K562 (cell line): ENCODE data around the gene WFDC1. TPM values are rescaled to one million over a fixed set of nuclear protein-coding genes. Genes with fewer than 3 reads are reported as not detected.

Source experiments
- ATAC-seq: fragments of 200-7000 bp; cut with Tn5 transposase; 3 replicates; pipeline ENCODE4 v1.9.1; 2020; ENCODE audit warnings: moderate library complexity
- BruUV-seq: library from RNA; stranded (reverse); fragments of 400-500 nt; replicated peaks from 2 replicates; lab custom pipeline; 2021; lab: Mats Ljungman, UMichigan
- CTCF ChIA-PET: fragments of 300-600 bp; formaldehyde crosslinking; extraction: SDS; loops from one replicate; lab custom pipeline; 2021; ENCODE audit warnings: low intra/inter-chr PET ratio; lab: Yijun Ruan, JAX
- POLR2A ChIA-PET: fragments of 300-600, 350-650 bp; sonication (Branson Sonifier 250); formaldehyde crosslinking; extraction: SDS; loops from one replicate; lab custom pipeline; 2021; ENCODE audit warnings: antibody characterized with exemption, inconsistent platforms; lab: Yijun Ruan, JAX
- DNase-seq, 4 experiments: peaks; one replicate each; pipeline versions ENCODE4 v3.0.0 to v3.0.0-alpha.2; 2011 to 2018; ENCODE audit warnings: low spot score in 3 of 4, mixed read lengths in 3 of 4; ENCODE audit errors: extremely low read depth in 1 of 4
- FAIRE-seq: peaks from 2 replicates; lab custom pipeline; 2011; peaks lifted over from hg19 to GRCh38; lab: Jason Lieb, UNC
- H2AFZ ChIP-seq: 2 replicates; pipeline ENCODE4 v1.6.0; 2011; ENCODE audit warnings: low read depth, low read length, control low read depth, inconsistent platforms
- H3K27ac ChIP-seq: fragments of 200-600 bp; 3 replicates; pipeline ENCODE4 v1.8.0; 2011; ENCODE audit warnings: low read depth, mild to moderate bottlenecking, control low read depth, inconsistent platforms, low read length, moderate library complexity, mixed read lengths; ENCODE audit errors: extremely low read depth
- H3K27me3 ChIP-seq, 2 experiments: fragments of 300-600 bp in 1 of 2; 2 replicates in 1 of 2; 3 replicates in 1 of 2; pipeline versions ENCODE4 v1.6.0 to v1.8.0; 2011; ENCODE audit warnings: inconsistent platforms in 2 of 2, low read length in 2 of 2, mild to moderate bottlenecking in 1 of 2, mixed read lengths in 1 of 2, moderate library complexity in 1 of 2; ENCODE audit not compliant: control insufficient read depth in 2 of 2, insufficient read depth in 2 of 2
- H3K36me3 ChIP-seq: fragments of 300-600 bp; 3 replicates; pipeline ENCODE4 v1.8.0; 2011; ENCODE audit warnings: mild to moderate bottlenecking, low read length, inconsistent platforms; ENCODE audit not compliant: control insufficient read depth, insufficient read depth
- H3K4me1 ChIP-seq, 2 experiments: fragments of 200-600 bp in 1 of 2; replicated peaks in 1 of 2; 2 replicates in 1 of 2; 3 replicates in 1 of 2; pipeline versions ENCODE4 v1.5.1 to v1.8.0; 2011; ENCODE audit warnings: inconsistent platforms in 2 of 2, low read length in 2 of 2, mild to moderate bottlenecking in 1 of 2, mixed read lengths in 1 of 2, moderate library complexity in 1 of 2; ENCODE audit not compliant: control insufficient read depth in 2 of 2, insufficient read depth in 2 of 2
- H3K4me2 ChIP-seq: 2 replicates; pipeline ENCODE4 v1.6.1; 2011; ENCODE audit warnings: low read length, control low read depth, inconsistent platforms, mixed read lengths; ENCODE audit not compliant: insufficient read depth
- H3K4me3 ChIP-seq: fragments of 200-600 bp; sonication (generic), shearing (Covaris generic); 2 replicates; pipeline ENCODE4 v1.5.1; 2016; ENCODE audit warnings: control low read depth, inconsistent platforms
- H3K79me2 ChIP-seq: fragments of 200-600 bp; 3 replicates; pipeline ENCODE4 v1.8.0; 2011; ENCODE audit warnings: low read length, inconsistent platforms; ENCODE audit not compliant: control insufficient read depth, insufficient read depth
- H3K9ac ChIP-seq, 2 experiments: 2 replicates each; pipeline versions ENCODE4 v1.6.0 to v1.6.1; 2011; ENCODE audit warnings: low read depth in 2 of 2, low read length in 2 of 2, control low read depth in 1 of 2, inconsistent platforms in 1 of 2, mild to moderate bottlenecking in 1 of 2, mixed read lengths in 1 of 2; ENCODE audit not compliant: insufficient read depth in 1 of 2
- H3K9me1 ChIP-seq: one replicate; pipeline ENCODE4 v1.6.0; 2011; ENCODE audit warnings: inconsistent platforms, mild to moderate bottlenecking, low read length, moderate library complexity; ENCODE audit not compliant: control insufficient read depth, insufficient read depth
- H3K9me3 ChIP-seq: replicated peaks from 2 replicates; pipeline ENCODE4 v1.5.1; 2011; ENCODE audit warnings: low read depth, low read length, inconsistent platforms; ENCODE audit not compliant: control insufficient read depth, insufficient read depth
- H4K20me1 ChIP-seq: replicated peaks from 2 replicates; pipeline ENCODE4 v1.6.1; 2011; ENCODE audit warnings: low read length, inconsistent platforms, mixed read lengths; ENCODE audit not compliant: control insufficient read depth, insufficient read depth
- BRD4 ChIP-seq: fragments of 200-600 bp; sonication (generic); IDR thresholded peaks from 2 replicates; pipeline ENCODE4 v1.6.1; 2017; ENCODE audit warnings: inconsistent platforms
- MECOM ChIP-seq: fragments of 250-450 bp; sonication (Bioruptor Pico); IDR thresholded peaks from 2 replicates; pipeline ENCODE4 v1.8.0; 2022; ENCODE audit warnings: inconsistent platforms
- TBL1XR1 ChIP-seq, 2 experiments: IDR thresholded peaks; 2 replicates each; pipeline ENCODE4 v1.6.1; 2012; ENCODE audit warnings: improper control_type of control experiment in 2 of 2, low read length in 2 of 2, mild to moderate bottlenecking in 1 of 2
- ZNF133 ChIP-seq: fragments of 250-450 bp; sonication (Bioruptor Pico); IDR thresholded peaks from 2 replicates; pipeline ENCODE4 v1.4.0; 2020; ENCODE audit warnings: mild to moderate bottlenecking
- whole genome bisulfite sequencing: fragments of 100-300 bp; shearing (Covaris generic); methylation state at CpG from one replicate; pipeline ENCODE4 v1.1.6; 2016; ENCODE audit warnings: low coverage, mixed read lengths; ENCODE audit not compliant: insufficient coverage; ENCODE audit errors: missing lambda C conversion rate; 5-methylcytosine and 5-hydroxymethylcytosine counted together
- in situ Hi-C: fragments of 300-500 bp; cut with MboI; formaldehyde crosslinking; loops from 4 replicates; pipeline ENCODE4 v1.15.0; 2018; ENCODE audit warnings: inconsistent platforms, mixed read lengths
- intact Hi-C: fragments of 100-400 bp; cut with micrococcal nuclease; formaldehyde crosslinking; loops from 2 replicates; pipeline ENCODE4 v1.14.2; 2022
- polyA plus RNA-seq, 8 experiments: library from polyadenylated mRNA; depleted of rRNA in 4 of 8; stranded (reverse) in 5 of 8; unstranded in 3 of 8; fragments of >200 nt; fragmentation: Nextera tagmentation in 2 of 8; fragmentation: Illumina TruSeq in 1 of 8; extraction: Ambion mirVana in 2 of 8; extraction: Trizol in 1 of 8; gene quantifications; 2 replicates each; pipeline versions ENCODE4 v1.2.1 to v1.2.3, GENCODE V29; 2011 to 2014; ENCODE audit warnings: inconsistent platforms in 1 of 8, missing spikeins in 1 of 8
- total RNA-seq, 7 experiments: library from RNA; depleted of rRNA in 6 of 7; stranded (reverse); fragments of >200 nt in 6 of 7; fragmentation: Illumina TruSeq in 2 of 7; extraction: Trizol in 2 of 7; gene quantifications; 2 replicates each; pipeline versions ENCODE4 v1.2.1 to v1.2.3, GENCODE V29; 2011 to 2021; ENCODE audit warnings: low replicate concordance in 1 of 7
- TF ChIP-seq, protein P1 (sequence below): fragments of 450-650 bp; IDR thresholded peaks from 2 replicates; pipeline ENCODE4 v1.6.1; 2017; ENCODE audit warnings: antibody characterized with exemption
- TF ChIP-seq, protein P2 (sequence below): fragments of 250-450 bp; sonication (Bioruptor Pico); IDR thresholded peaks from 2 replicates; pipeline ENCODE4 v1.9.0; 2021; ENCODE audit warnings: mild to moderate bottlenecking, inconsistent platforms
- TF ChIP-seq, protein P3 (sequence below): sonication (generic); formaldehyde crosslinking; IDR thresholded peaks from 2 replicates; pipeline ENCODE4 v1.8.1; 2022; ENCODE audit warnings: missing genetic modification reagents
- TF ChIP-seq, protein P4 (sequence below), 2 experiments: fragments of 450-650 bp; IDR thresholded peaks; 2 replicates each; pipeline ENCODE4 v1.6.1; 2016; ENCODE audit warnings: mild to moderate bottlenecking in 2 of 2, borderline replicate concordance in 1 of 2, low read depth in 1 of 2, moderate library complexity in 1 of 2

The WFDC1 gene
- total and polyA plus RNA-seq, 9 of the 15 experiments (the other 6 are each of a cell fraction or from before 2014, with no cell fraction given): not detected

DNA sequence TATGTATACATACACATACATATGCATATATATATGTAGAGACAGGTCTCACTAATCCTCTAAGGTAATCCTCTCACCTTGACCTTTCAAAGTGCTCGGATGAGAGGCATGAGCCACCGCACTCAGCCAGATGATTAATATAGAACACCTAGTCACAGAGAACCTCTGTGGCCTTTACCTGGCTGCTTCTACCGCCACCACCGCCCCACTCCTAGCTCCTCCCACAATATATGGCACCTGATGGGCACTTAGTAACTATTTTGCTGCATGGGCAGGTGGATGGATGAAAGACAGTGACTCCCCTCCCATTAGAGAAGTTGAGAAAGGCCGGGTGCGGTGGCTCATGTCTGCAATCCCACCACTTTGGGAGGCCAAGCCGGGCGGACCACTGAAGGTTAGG is 57.0 kb downstream of the WFDC1 start:
- no peak overlapping the region for H3K4me3 ChIP-seq
- DNase-seq (no peak), FAIRE-seq (no peak)
- in situ Hi-C loops: no loop called here
- under 1% methylated on average over 8 of the region's 8 CpGs for WGBS
- POLR2A ChIA-PET: no interaction called here
- TF ChIP-seq, protein P1, sequence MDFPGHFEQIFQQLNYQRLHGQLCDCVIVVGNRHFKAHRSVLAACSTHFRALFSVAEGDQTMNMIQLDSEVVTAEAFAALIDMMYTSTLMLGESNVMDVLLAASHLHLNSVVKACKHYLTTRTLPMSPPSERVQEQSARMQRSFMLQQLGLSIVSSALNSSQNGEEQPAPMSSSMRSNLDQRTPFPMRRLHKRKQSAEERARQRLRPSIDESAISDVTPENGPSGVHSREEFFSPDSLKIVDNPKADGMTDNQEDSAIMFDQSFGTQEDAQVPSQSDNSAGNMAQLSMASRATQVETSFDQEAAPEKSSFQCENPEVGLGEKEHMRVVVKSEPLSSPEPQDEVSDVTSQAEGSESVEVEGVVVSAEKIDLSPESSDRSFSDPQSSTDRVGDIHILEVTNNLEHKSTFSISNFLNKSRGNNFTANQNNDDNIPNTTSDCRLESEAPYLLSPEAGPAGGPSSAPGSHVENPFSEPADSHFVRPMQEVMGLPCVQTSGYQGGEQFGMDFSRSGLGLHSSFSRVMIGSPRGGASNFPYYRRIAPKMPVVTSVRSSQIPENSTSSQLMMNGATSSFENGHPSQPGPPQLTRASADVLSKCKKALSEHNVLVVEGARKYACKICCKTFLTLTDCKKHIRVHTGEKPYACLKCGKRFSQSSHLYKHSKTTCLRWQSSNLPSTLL: no peak
- TF ChIP-seq, protein P2, sequence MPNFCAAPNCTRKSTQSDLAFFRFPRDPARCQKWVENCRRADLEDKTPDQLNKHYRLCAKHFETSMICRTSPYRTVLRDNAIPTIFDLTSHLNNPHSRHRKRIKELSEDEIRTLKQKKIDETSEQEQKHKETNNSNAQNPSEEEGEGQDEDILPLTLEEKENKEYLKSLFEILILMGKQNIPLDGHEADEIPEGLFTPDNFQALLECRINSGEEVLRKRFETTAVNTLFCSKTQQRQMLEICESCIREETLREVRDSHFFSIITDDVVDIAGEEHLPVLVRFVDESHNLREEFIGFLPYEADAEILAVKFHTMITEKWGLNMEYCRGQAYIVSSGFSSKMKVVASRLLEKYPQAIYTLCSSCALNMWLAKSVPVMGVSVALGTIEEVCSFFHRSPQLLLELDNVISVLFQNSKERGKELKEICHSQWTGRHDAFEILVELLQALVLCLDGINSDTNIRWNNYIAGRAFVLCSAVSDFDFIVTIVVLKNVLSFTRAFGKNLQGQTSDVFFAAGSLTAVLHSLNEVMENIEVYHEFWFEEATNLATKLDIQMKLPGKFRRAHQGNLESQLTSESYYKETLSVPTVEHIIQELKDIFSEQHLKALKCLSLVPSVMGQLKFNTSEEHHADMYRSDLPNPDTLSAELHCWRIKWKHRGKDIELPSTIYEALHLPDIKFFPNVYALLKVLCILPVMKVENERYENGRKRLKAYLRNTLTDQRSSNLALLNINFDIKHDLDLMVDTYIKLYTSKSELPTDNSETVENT: no peak
- TF ChIP-seq, protein P3, sequence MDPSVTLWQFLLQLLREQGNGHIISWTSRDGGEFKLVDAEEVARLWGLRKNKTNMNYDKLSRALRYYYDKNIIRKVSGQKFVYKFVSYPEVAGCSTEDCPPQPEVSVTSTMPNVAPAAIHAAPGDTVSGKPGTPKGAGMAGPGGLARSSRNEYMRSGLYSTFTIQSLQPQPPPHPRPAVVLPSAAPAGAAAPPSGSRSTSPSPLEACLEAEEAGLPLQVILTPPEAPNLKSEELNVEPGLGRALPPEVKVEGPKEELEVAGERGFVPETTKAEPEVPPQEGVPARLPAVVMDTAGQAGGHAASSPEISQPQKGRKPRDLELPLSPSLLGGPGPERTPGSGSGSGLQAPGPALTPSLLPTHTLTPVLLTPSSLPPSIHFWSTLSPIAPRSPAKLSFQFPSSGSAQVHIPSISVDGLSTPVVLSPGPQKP: no peak
- TF ChIP-seq MECOM (CRISPR knock-in tag) (no peak), TBL1XR1 (IDR thresholded peaks at IDR 0.05; ENCODE audit: low read length in 2 of 2) (no peak), ZNF133 (no peak), BRD4 (no peak)
- TF ChIP-seq, protein P4, sequence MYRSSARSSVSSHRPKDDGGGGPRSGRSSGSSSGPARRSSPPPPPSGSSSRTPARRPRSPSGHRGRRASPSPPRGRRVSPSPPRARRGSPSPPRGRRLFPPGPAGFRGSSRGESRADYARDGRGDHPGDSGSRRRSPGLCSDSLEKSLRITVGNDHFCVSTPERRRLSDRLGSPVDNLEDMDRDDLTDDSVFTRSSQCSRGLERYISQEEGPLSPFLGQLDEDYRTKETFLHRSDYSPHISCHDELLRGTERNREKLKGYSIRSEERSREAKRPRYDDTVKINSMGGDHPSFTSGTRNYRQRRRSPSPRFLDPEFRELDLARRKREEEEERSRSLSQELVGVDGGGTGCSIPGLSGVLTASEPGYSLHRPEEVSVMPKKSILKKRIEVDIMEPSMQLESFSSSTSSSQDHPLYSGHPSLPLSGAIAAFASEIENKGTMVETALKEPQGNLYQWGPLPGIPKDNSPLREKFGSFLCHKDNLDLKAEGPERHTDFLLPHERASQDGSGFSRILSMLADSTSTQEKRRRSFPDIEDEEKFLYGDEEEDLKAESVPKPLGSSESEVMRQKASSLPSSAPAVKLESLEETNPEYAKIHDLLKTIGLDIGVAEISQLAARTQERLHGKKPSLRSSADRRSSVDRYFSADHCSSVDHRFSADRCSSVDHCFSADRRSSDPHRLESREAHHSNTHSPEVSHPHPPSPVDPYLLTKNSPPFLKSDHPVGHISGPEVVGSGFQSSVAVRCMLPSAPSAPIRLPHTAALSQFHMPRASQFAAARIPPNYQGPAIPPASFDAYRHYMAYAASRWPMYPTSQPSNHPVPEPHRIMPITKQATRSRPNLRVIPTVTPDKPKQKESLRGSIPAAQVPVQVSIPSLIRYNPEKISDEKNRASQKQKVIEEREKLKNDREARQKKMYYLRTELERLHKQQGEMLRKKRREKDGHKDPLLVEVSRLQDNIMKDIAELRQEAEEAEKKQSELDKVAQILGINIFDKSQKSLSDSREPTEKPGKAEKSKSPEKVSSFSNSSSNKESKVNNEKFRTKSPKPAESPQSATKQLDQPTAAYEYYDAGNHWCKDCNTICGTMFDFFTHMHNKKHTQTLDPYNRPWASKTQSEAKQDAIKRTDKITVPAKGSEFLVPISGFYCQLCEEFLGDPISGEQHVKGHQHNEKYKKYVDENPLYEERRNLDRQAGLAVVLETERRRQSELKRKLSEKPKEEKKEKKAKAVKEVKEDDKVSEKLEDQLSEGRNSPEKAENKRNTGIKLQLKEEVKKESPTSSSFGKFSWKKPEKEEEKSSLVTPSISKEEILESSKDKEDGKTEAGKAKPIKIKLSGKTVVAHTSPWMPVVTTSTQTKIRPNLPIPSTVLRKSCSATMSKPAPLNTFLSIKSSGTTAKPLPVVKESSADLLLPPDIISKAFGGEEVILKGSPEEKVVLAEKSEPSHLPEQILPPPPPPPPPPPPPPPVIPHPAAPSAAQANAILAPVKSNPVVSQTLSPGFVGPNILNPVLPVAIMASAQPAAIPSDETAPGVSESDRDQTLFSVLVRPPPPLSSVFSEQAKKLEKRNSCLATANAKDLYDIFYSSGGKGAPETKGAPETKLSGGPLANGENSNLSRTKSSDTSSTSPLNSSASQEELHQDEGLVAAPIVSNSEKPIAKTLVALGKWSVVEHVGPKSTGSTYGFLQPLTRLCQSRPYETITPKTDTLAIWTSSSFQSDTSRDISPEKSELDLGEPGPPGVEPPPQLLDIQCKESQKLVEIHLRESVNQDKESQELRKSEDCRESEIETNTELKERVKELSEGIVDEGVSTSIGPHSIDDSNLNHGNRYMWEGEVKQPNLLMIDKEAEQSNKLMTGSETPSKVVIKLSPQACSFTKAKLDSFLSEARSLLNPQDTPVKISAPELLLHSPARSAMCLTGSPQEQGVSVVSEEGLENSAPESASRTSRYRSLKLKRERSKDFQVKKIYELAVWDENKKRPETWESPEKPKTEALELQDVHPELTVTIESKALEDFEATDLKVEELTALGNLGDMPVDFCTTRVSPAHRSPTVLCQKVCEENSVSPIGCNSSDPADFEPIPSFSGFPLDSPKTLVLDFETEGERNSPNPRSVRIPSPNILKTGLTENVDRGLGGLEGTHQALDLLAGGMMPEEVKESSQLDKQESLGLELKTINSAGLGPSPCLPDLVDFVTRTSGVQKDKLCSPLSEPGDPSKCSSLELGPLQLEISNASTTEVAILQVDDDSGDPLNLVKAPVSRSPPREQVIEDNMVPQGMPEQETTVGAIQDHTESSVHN (IDR thresholded peaks at IDR 0.05; ENCODE audit: borderline replicate concordance in 1 of 2, low read depth in 1 of 2): no peak
- TF ChIP-seq, all 486 proteins: peak for 0
- Histone ChIP-seq H3K27me3 (peaks cover 33 to 70% of the 10 kb centered on the region in 2 experiments), H3K9ac (no peak overlapping the region), H3K9me1 (no peaks in the 10 kb centered on the region), H3K9me3 (no peaks in the 10 kb centered on the region), H4K20me1 (peaks cover 12% of the 10 kb centered on the region), H2AFZ (no peak overlapping the region), H3K27ac (no peak overlapping the region), H3K36me3 (no peaks in the 10 kb centered on the region), H3K4me2 (no peak overlapping the region), H3K4me1 (no peaks in the 10 kb centered on the region), H3K79me2 (no peaks in the 10 kb centered on the region)
- CTCF ChIA-PET: no interaction called here
- intact Hi-C loops: no loop called here
- ATAC-seq: no peak
- no TSS peak for BruUV-seq
